Measurements from ENCODE around the gene TLR1. TPM values are rescaled to one million over a fixed set of nuclear protein-coding genes. Genes with fewer than 3 reads are reported as not detected.

Gene TLR1
- polyA plus RNA-seq, 1 of the 3 experiments (the other 2 are of a cell fraction) = not detected

DNA sequence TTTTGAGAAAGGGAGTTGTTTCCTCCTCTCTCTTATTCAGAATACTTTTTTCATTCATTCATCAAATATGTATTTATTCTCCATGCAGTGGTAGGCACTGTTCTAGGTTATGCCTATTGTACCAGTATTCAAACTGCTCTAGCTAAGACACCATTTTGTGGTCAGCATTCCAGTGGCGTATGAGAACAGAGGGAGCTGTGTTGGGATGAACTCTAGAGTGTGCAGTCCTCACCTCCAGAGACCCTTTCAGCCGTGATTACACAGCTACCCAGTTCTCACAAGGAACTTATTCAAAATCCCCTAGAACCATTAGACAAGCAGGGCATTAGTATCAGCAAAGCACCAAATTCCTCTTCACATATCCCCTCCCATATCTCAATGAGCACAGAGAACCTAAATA, 4.2 kb downstream of the TLR1 start:
- Histone ChIP-seq H3K27ac (ENCODE audit: low read depth in 2 of 2, low read length in 1 of 2) (no peak overlapping the region), H3K79me2 (ENCODE audit: insufficient read depth) (no peaks in the 10 kb centered on the region), H3K9me3 (no peaks in the 10 kb centered on the region), H3K36me3 (replicated peaks in 1 of 2; ENCODE audit: control insufficient read depth in 1 of 2, insufficient read depth in 2 of 2, low read length in 1 of 2) (no peaks in the 10 kb centered on the region), H2AFZ (ENCODE audit: low read depth) (no peak overlapping the region), H3K9ac (no peak overlapping the region), H4K20me1 (ENCODE audit: insufficient read depth) (no peaks in the 10 kb centered on the region), H3K4me2 (no peak overlapping the region), H3F3A (replicated peaks; ENCODE audit: insufficient read depth) (no peaks in the 10 kb centered on the region), H3K9me2 (no peaks in the 10 kb centered on the region), H3K4me1 (ENCODE audit: control insufficient read depth in 1 of 2, insufficient read depth in 2 of 2, low read depth in 1 of 2, low read length in 1 of 2) (no peaks in the 10 kb centered on the region; a peak in 1 of 4 replicates), H3K27me3 (ENCODE audit: insufficient read depth) (no peaks in the 10 kb centered on the region; the same call in 1 of the 2 replicates), H3K4me3 (ENCODE audit: low read depth in 2 of 2, low read length in 1 of 2) (no peak overlapping the region)
- ChIA-PET CTCF (interaction anchor here (0.9 kb wide), 1 partner anchor 18 kb away, joined by 3 read pairs; the partner anchor contains the start of gene TLR10), POLR2A (no interaction called here)
- TF ChIP-seq, protein P1, sequence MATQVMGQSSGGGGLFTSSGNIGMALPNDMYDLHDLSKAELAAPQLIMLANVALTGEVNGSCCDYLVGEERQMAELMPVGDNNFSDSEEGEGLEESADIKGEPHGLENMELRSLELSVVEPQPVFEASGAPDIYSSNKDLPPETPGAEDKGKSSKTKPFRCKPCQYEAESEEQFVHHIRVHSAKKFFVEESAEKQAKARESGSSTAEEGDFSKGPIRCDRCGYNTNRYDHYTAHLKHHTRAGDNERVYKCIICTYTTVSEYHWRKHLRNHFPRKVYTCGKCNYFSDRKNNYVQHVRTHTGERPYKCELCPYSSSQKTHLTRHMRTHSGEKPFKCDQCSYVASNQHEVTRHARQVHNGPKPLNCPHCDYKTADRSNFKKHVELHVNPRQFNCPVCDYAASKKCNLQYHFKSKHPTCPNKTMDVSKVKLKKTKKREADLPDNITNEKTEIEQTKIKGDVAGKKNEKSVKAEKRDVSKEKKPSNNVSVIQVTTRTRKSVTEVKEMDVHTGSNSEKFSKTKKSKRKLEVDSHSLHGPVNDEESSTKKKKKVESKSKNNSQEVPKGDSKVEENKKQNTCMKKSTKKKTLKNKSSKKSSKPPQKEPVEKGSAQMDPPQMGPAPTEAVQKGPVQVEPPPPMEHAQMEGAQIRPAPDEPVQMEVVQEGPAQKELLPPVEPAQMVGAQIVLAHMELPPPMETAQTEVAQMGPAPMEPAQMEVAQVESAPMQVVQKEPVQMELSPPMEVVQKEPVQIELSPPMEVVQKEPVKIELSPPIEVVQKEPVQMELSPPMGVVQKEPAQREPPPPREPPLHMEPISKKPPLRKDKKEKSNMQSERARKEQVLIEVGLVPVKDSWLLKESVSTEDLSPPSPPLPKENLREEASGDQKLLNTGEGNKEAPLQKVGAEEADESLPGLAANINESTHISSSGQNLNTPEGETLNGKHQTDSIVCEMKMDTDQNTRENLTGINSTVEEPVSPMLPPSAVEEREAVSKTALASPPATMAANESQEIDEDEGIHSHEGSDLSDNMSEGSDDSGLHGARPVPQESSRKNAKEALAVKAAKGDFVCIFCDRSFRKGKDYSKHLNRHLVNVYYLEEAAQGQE (IDR thresholded peaks at IDR 0.05; ENCODE audit: low read depth, low read length) = no peak
- TF ChIP-seq, protein P2, sequence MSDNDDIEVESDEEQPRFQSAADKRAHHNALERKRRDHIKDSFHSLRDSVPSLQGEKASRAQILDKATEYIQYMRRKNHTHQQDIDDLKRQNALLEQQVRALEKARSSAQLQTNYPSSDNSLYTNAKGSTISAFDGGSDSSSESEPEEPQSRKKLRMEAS (IDR thresholded peaks at IDR 0.05; ENCODE audit: low read depth) = no peak
- TF ChIP-seq GABPA (IDR thresholded peaks at IDR 0.05; ENCODE audit: low read depth) = no peak
- TF ChIP-seq TEAD4 (IDR thresholded peaks at IDR 0.05; ENCODE audit: borderline replicate concordance, insufficient read depth) = no peak
- no peak for TF ChIP-seq SIN3A (IDR thresholded peaks at IDR 0.05; ENCODE audit: borderline replicate concordance, low read depth, low read length)
- no peak for TF ChIP-seq NFIC (IDR thresholded peaks at IDR 0.05; ENCODE audit: borderline replicate concordance)
- no peak for TF ChIP-seq RCOR1 (IDR thresholded peaks at IDR 0.05; ENCODE audit: low read length)
- TF ChIP-seq, protein P3, sequence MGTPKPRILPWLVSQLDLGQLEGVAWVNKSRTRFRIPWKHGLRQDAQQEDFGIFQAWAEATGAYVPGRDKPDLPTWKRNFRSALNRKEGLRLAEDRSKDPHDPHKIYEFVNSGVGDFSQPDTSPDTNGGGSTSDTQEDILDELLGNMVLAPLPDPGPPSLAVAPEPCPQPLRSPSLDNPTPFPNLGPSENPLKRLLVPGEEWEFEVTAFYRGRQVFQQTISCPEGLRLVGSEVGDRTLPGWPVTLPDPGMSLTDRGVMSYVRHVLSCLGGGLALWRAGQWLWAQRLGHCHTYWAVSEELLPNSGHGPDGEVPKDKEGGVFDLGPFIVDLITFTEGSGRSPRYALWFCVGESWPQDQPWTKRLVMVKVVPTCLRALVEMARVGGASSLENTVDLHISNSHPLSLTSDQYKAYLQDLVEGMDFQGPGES (IDR thresholded peaks at IDR 0.05; ENCODE audit: low read depth, low read length) = no peak
- no peak for TF ChIP-seq CHD2 (IDR thresholded peaks at IDR 0.05; ENCODE audit: low read length, partially characterized antibody)
- no peak for TF ChIP-seq POLR2AphosphoS5 (IDR thresholded peaks at IDR 0.05; ENCODE audit: low read depth, low read length)
- 68% methylated on average over 2 of the region's 2 CpGs for WGBS (ENCODE audit: low lambda C conversion rate)
- DNase-seq = no peak

DNA sequence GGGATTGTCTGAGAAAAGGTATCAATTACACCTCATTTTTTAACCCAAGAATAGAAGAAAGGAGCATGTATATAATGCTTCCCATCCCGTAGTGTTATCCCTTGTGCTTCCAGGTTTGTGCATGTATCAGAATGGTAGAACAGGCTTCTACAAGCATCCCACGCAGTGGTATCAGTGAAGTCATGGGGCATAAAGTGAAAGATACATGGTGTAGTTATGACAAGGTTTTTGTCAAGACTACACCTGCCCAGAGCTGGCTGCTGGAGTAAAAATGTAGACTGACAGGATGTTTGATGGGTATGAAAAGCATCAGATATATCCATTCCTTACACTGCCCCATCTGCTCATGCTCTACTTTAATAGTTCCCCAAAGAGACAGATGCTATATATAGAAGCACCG, 9.5 kb downstream of the TLR1 start:
- WGBS (ENCODE audit: low lambda C conversion rate) = 50% methylated on average over 3 of the region's 3 CpGs
- H3K27me3 ChIP-seq (ENCODE audit: insufficient read depth) = no peaks in the 10 kb centered on the region; the same call in 1 of the 2 replicates
- no peaks in the 10 kb centered on the region for H3K9me2 ChIP-seq
- H3F3A ChIP-seq (replicated peaks; ENCODE audit: insufficient read depth) = no peaks in the 10 kb centered on the region
- CTCF ChIA-PET = interaction anchor here (1.0 to 2.5 kb wide), 5 partner anchors 9 to 615 kb away, joined by 3 to 9 read pairs (median 5); partner anchors contain the start of genes TLR1 and TLR10
- no peaks in the 10 kb centered on the region for H3K9me3 ChIP-seq
- H3K4me3 ChIP-seq (ENCODE audit: low read depth in 2 of 2, low read length in 1 of 2) = no peak overlapping the region
- no peak overlapping the region for H3K4me2 ChIP-seq
- POLR2A ChIA-PET = no interaction called here
- DNase-seq = no peak
- H3K27ac ChIP-seq (ENCODE audit: low read depth in 2 of 2, low read length in 1 of 2) = no peak overlapping the region
- H3K9ac ChIP-seq = no peak overlapping the region
- no peaks in the 10 kb centered on the region for H4K20me1 ChIP-seq (ENCODE audit: insufficient read depth)
- no peaks in the 10 kb centered on the region for H3K4me1 ChIP-seq (ENCODE audit: control insufficient read depth in 1 of 2, insufficient read depth in 2 of 2, low read depth in 1 of 2, low read length in 1 of 2)
- no peak overlapping the region for H2AFZ ChIP-seq (ENCODE audit: low read depth)
- no peaks in the 10 kb centered on the region for H3K79me2 ChIP-seq (ENCODE audit: insufficient read depth)
- H3K36me3 ChIP-seq (replicated peaks in 1 of 2; ENCODE audit: control insufficient read depth in 1 of 2, insufficient read depth in 2 of 2, low read length in 1 of 2) = no peaks in the 10 kb centered on the region
- TF ChIP-seq MEF2A (IDR thresholded peaks at IDR 0.05; ENCODE audit: borderline replicate concordance, low read depth) (no peak), YY1 (IDR thresholded peaks at IDR 0.05; ENCODE audit: low read depth) (no peak), EZH2phosphoT487 (IDR thresholded peaks at IDR 0.05; ENCODE audit: borderline replicate concordance, low read depth) (no peak), POLR2AphosphoS5 (IDR thresholded peaks at IDR 0.05; ENCODE audit: low read depth, low read length) (no peak), CTCF (IDR thresholded peaks at IDR 0.05) (no peak), SIN3A (IDR thresholded peaks at IDR 0.05; ENCODE audit: borderline replicate concordance, low read depth, low read length) (no peak), USF1 (IDR thresholded peaks at IDR 0.05; ENCODE audit: borderline replicate concordance, low read depth) (no peak), MXI1 (IDR thresholded peaks at IDR 0.05; ENCODE audit: low read depth, low read length) (no peak), RCOR1 (IDR thresholded peaks at IDR 0.05; ENCODE audit: low read length) (no peak), NFIC (IDR thresholded peaks at IDR 0.05; ENCODE audit: borderline replicate concordance) (no peak), TEAD4 (IDR thresholded peaks at IDR 0.05; ENCODE audit: borderline replicate concordance, insufficient read depth) (no peak)
- TF ChIP-seq, protein P2 (IDR thresholded peaks at IDR 0.05; ENCODE audit: low read depth) = no peak
- TF ChIP-seq, protein P3 (IDR thresholded peaks at IDR 0.05; ENCODE audit: low read depth, low read length) = no peak
